ENCODE data around the gene CSNK1E. TPM values are rescaled to one million over a fixed set of nuclear protein-coding genes. Genes with fewer than 3 reads are reported as not detected.

CSNK1E gene
- total and polyA plus RNA-seq, 2 of the 8 experiments (the other 6 are each of a cell fraction or from before 2014, with no cell fraction given): 247 to 263 TPM

- peaks cover 2 to 15% (median 8%) of the 10 kb centered on the region in 4 experiments for H3K4me1 ChIP-seq (replicated peaks in 1 of 4; ENCODE audit: control insufficient read depth in 3 of 4, insufficient read depth in 4 of 4, low read length in 3 of 4)
- peak overlapping the region; percentile 12; the same call in 1 of the 2 replicates for H2BK5ac ChIP-seq (ENCODE audit: low read depth, low read length)
- ChIA-PET POLR2A (ENCODE audit: partially characterized antibody) (interaction anchor here (0.6 to 3.0 kb wide), 4 partner anchors 11 to 20 kb away, joined by 3 to 27 read pairs (median 6); partner anchors contain the start of gene CSNK1E), CTCF (ENCODE audit: partially characterized antibody) (interaction anchor here (0.7 to 4.9 kb wide), 6 partner anchors 9 to 50 kb away, joined by 3 to 43 read pairs (median 10); no protein-coding TSS in a partner anchor)
- FAIRE-seq: no peak
- TF ChIP-seq CTCF (IDR thresholded peaks at IDR 0.05; ENCODE audit: control extremely low read depth in 1 of 3, insufficient read depth in 1 of 3, low read depth in 1 of 3, low read length in 3 of 3) (peak; percentile 12 to 40 (median 39); a peak in 3 of 4 replicates), POU5F1 (IDR thresholded peaks at IDR 0.05; ENCODE audit: low read depth, low read length) (no peak)
- DNase-seq (ENCODE audit: low read depth in 1 of 2, low spot score in 2 of 2): no peak
- H3K27ac ChIP-seq (ENCODE audit: low read depth, low read length): no peak overlapping the region
- H4K20me1 ChIP-seq (replicated peaks in 1 of 2; ENCODE audit: control insufficient read depth in 1 of 2, insufficient read depth in 2 of 2, low read length in 2 of 2): peaks cover 47 to 52% of the 10 kb centered on the region in 2 experiments
- H3K9ac ChIP-seq (replicated peaks in 1 of 4; ENCODE audit: extremely low read depth in 1 of 4, low read depth in 3 of 4, low read length in 3 of 4): no peak overlapping the region
- H2BK15ac ChIP-seq (ENCODE audit: low read length): no peak overlapping the region
- peaks cover 22% of the 10 kb centered on the region for H3K79me1 ChIP-seq (ENCODE audit: low read depth, low read length)
- no peak overlapping the region for H4K5ac ChIP-seq (ENCODE audit: insufficient read length, low read depth, low read length)
- peaks cover 30 to 72% (median 47%) of the 10 kb centered on the region in 4 experiments for H3K36me3 ChIP-seq (ENCODE audit: control insufficient read depth in 2 of 4, insufficient read depth in 4 of 4, low read length in 3 of 4)
- H3K14ac ChIP-seq (ENCODE audit: insufficient read length): no peak overlapping the region
- no peak overlapping the region for H3K4me3 ChIP-seq (ENCODE audit: extremely low read depth in 1 of 4, insufficient read depth in 2 of 4, low read depth in 3 of 4, low read length in 4 of 4)
- no peaks in the 10 kb centered on the region for H3K27me3 ChIP-seq (replicated peaks in 1 of 4; ENCODE audit: control insufficient read depth in 3 of 4, extremely low read depth in 1 of 4, insufficient read depth in 3 of 4, low read length in 3 of 4)
- no peak overlapping the region for H2BK12ac ChIP-seq (ENCODE audit: low read depth, low read length)
- H3K23me2 ChIP-seq (ENCODE audit: low read depth, low read length): no peaks in the 10 kb centered on the region
- WGBS, 2 experiments (ENCODE audit: extremely low coverage in 1 of 2, insufficient coverage in 1 of 2, insufficient read length in 1 of 2, insufficient replicate concordance in 2 of 2, low coverage in 1 of 2, low lambda C conversion rate in 2 of 2, missing lambda C conversion rate in 1 of 2): 93% methylated on average over 13 of the region's 13 CpGs; no CpG with 5 or more reads in 1 of the 2 experiments
- H3K4ac ChIP-seq (replicated peaks; ENCODE audit: insufficient read length, low read depth, low read length): no peak overlapping the region
- H3K56ac ChIP-seq (replicated peaks; ENCODE audit: insufficient read length, low read depth, low read length): no peak overlapping the region
- no peaks in the 10 kb centered on the region for H3K9me3 ChIP-seq (ENCODE audit: insufficient read depth in 2 of 2, low read depth in 1 of 2, low read length in 1 of 2)
- H4K8ac ChIP-seq (ENCODE audit: extremely low read depth, insufficient read depth, low read length): no peak overlapping the region
- no peak overlapping the region; a peak in 1 of 4 replicates for H3K4me2 ChIP-seq (ENCODE audit: insufficient read depth in 1 of 2, low read depth in 2 of 2, low read length in 2 of 2)
- peaks cover 27 to 75% of the 10 kb centered on the region in 2 experiments for H3K79me2 ChIP-seq (ENCODE audit: control insufficient read depth in 1 of 2, insufficient read depth in 2 of 2, low read length in 2 of 2)
- no peak overlapping the region for H2AFZ ChIP-seq (ENCODE audit: low read length)
- H4K91ac ChIP-seq (replicated peaks; ENCODE audit: insufficient read length, low read length): no peak overlapping the region
- no peak overlapping the region for H2BK20ac ChIP-seq (ENCODE audit: low read length)
- no peak overlapping the region for H3K23ac ChIP-seq (ENCODE audit: insufficient read length)
- H2BK120ac ChIP-seq (replicated peaks; ENCODE audit: low read depth, low read length): no peak overlapping the region
- H3K18ac ChIP-seq (ENCODE audit: extremely low read depth, low read length): peak overlapping the region; percentile 60
- no peak overlapping the region for H2AK5ac ChIP-seq (ENCODE audit: low read depth, low read length)
These were observed 12.7 kb downstream of the CSNK1E start for GRCh38 chr22:38304526-38304925.

Measured in H1 (cell line).